Measurements from ENCODE around the gene ADAMTS14. TPM values are rescaled to one million over a fixed set of nuclear protein-coding genes. Genes with fewer than 3 reads are reported as not detected.

Gene ADAMTS14
- total and polyA plus RNA-seq, 8 donors: 2.4 to 10.0 (median 6.6) TPM

DNA sequence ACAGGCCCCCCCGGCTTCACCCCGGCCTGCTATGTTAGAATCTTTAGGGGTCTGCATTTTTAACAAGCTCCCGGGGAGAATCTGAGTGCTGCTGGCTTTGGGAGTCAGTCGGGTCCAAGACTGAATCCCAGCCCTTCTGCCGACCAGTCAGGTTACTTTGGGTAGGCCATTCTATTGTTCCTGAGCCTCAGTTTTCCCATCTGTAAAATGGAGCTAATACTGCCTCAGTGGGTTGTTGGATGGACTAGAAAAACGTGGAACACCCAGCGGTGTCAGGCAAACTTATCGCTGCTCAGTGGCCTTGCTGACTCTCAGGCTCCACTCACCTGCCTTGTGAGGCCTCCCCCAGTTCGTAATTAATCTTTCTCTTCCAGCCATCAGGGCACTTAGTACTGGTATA, 101.2 kb downstream of the ADAMTS14 start:
- TF ChIP-seq, protein P1, sequence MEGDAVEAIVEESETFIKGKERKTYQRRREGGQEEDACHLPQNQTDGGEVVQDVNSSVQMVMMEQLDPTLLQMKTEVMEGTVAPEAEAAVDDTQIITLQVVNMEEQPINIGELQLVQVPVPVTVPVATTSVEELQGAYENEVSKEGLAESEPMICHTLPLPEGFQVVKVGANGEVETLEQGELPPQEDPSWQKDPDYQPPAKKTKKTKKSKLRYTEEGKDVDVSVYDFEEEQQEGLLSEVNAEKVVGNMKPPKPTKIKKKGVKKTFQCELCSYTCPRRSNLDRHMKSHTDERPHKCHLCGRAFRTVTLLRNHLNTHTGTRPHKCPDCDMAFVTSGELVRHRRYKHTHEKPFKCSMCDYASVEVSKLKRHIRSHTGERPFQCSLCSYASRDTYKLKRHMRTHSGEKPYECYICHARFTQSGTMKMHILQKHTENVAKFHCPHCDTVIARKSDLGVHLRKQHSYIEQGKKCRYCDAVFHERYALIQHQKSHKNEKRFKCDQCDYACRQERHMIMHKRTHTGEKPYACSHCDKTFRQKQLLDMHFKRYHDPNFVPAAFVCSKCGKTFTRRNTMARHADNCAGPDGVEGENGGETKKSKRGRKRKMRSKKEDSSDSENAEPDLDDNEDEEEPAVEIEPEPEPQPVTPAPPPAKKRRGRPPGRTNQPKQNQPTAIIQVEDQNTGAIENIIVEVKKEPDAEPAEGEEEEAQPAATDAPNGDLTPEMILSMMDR (IDR thresholded peaks at IDR 0.05): no peak
- no peak overlapping the region for H3K4me3 ChIP-seq
- no peaks in the 10 kb centered on the region for H3K36me3 ChIP-seq
- H3K9me3 ChIP-seq: no peaks in the 10 kb centered on the region
- no peaks in the 10 kb centered on the region for H3K27me3 ChIP-seq
- ATAC-seq: no peak
- intact Hi-C loops (cut with DNase I): no loop called here
- H3K27ac ChIP-seq: no peak overlapping the region
- no peak for DNase-seq
- no peaks in the 10 kb centered on the region for H3K4me1 ChIP-seq

- DNase-seq: peak in 1 of 4 donors; percentile 61
Measured at GRCh38 chr10:70773965-70774809, 101.9 kb downstream of the ADAMTS14 start.

DNA sequence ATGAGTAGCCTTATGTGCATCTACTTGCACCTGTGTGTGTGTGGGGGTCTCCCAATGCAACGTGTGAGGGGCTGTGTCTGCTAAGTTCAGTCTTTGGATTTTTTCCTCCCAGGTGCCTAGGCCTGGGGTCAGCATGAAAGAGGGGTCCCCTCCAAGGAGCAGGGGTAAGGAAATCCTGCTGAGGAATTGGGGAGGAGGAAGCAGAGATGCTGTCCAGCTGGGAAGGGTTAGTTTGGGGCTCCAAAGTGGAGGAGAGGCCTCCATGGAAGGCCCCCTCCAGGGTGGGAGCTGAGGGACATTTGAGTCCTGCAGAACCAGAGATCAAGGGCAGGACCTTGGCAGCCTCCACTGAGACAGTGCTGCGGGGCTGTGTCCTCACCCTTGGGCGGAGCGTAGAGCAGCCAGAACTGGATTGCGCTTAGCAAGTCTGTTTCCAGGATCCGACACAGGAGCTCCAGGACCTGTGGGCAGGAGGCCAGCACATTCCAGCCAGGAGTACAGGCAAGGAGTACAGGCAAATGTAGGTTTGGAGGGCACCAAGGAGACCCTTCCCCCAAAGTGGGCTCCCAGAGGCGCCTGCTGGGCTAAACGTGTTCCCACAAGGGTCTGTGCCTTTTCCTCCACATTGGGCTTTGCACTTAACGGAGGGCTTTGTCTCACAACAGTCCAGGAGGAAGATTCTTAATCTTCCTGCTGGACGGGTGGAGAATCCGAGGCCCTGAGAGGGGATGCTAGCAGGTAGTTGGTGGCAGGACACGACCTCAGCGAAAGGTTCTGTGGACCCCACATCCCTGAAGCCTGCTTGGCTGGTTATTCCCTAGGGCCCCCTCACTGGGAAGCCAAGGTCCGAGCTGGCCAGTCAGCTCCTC, 102.7 kb downstream of the ADAMTS14 start:
- Histone ChIP-seq H3K4me3 (no peak overlapping the region), H3K27me3 (no peaks in the 10 kb centered on the region), H3K36me3 (no peaks in the 10 kb centered on the region), H3K4me1 (no peaks in the 10 kb centered on the region), H3K27ac (no peak overlapping the region), H3K9me3 (no peaks in the 10 kb centered on the region)
- DNase-seq (no peak), ATAC-seq (peak; percentile 22)
- TF ChIP-seq, protein P1 (IDR thresholded peaks at IDR 0.05): no peak
- intact Hi-C loops (cut with DNase I): no loop called here

More at GRCh38 chr10:70773965-70774809, 101.9 kb downstream of the ADAMTS14 start:
- Histone ChIP-seq H3K4me3 (no peak overlapping the region), H3K27ac (no peak overlapping the region), H3K9me3 (no peaks in the 10 kb centered on the region), H3K4me1 (no peaks in the 10 kb centered on the region), H3K27me3 (no peaks in the 10 kb centered on the region), H3K36me3 (no peaks in the 10 kb centered on the region)
- no peak for ATAC-seq
- TF ChIP-seq, protein P1 (IDR thresholded peaks at IDR 0.05): no peak
- intact Hi-C loops (cut with DNase I): no loop called here

- H3K4me3 ChIP-seq: no peak overlapping the region
- H3K36me3 ChIP-seq: no peaks in the 10 kb centered on the region
- no peak overlapping the region for H3K27ac ChIP-seq
- no peaks in the 10 kb centered on the region for H3K27me3 ChIP-seq
- TF ChIP-seq, protein P1 (IDR thresholded peaks at IDR 0.05): no peak
- no peaks in the 10 kb centered on the region for H3K4me1 ChIP-seq
- intact Hi-C loops (cut with DNase I): no loop called here
- H3K9me3 ChIP-seq: no peaks in the 10 kb centered on the region
- peak in 1 of 4 donors; percentile 20 for DNase-seq
- ATAC-seq: no peak
Measured at GRCh38 chr10:70775679-70776454, 103.6 kb downstream of the ADAMTS14 start.
